Ramos (cell line): Measurements from ENCODE around the gene OFD1.

ENCODE experiments used
- in situ Hi-C: fragments of 300-500 bp; cut with MboI; formaldehyde crosslinking; loops from one replicate; pipeline ENCODE4 v1.14.3; 2022; ENCODE audit warnings: low sequenced_read_pairs; ENCODE audit not compliant: unreplicated experiment

The OFD1 gene

GRCh38 chrX:13748486-13748885, 13.9 kb downstream of the OFD1 start:
- in situ Hi-C loops, result loop anchor here (10.0 to 25.0 kb wide), 3 partner anchors 84 to 786 kb away; no protein-coding TSS in a partner anchor

- in situ Hi-C loops, result loop anchor here (25.0 kb wide), 1 partner anchor 287 kb away; the partner anchor contains the start of gene GEMIN8
Observed at GRCh38 chrX:13750204-13750603, 15.7 kb downstream of the OFD1 start.

GRCh38 chrX:13750812-13751211, 16.3 kb downstream of the OFD1 start:
- in situ Hi-C loops, result loop anchor here (25.0 kb wide), 1 partner anchor 286 kb away; the partner anchor contains the start of gene GEMIN8

- in situ Hi-C loops, result loop anchor here (25.0 kb wide), 1 partner anchor 285 kb away; the partner anchor contains the start of gene GEMIN8
Observed at GRCh38 chrX:13752141-13752540, 17.6 kb downstream of the OFD1 start.

- in situ Hi-C loops, result loop anchor here (25.0 kb wide), 1 partner anchor 285 kb away; the partner anchor contains the start of gene GEMIN8
Observed at GRCh38 chrX:13752646-13753045, 18.1 kb downstream of the OFD1 start.

GRCh38 chrX:13754765-13755164, 20.2 kb downstream of the OFD1 start:
- in situ Hi-C loops, result loop anchor here (25.0 kb wide), 1 partner anchor 283 kb away; the partner anchor contains the start of gene GEMIN8

- in situ Hi-C loops, result loop anchor here (25.0 kb wide), 1 partner anchor 282 kb away; the partner anchor contains the start of gene GEMIN8
Observed at GRCh38 chrX:13755254-13755653, 20.7 kb downstream of the OFD1 start.

GRCh38 chrX:13756381-13756780, 21.8 kb downstream of the OFD1 start:
- in situ Hi-C loops, result loop anchor here (25.0 kb wide), 1 partner anchor 281 kb away; the partner anchor contains the start of gene GEMIN8

- in situ Hi-C loops, result loop anchor here (25.0 kb wide), 1 partner anchor 278 kb away; the partner anchor contains the start of gene GEMIN8
Observed at GRCh38 chrX:13759152-13759718, 24.7 kb downstream of the OFD1 start.

- in situ Hi-C loops, result loop anchor here (25.0 kb wide), 1 partner anchor 277 kb away; the partner anchor contains the start of gene GEMIN8
Observed at GRCh38 chrX:13760426-13760825, 25.9 kb downstream of the OFD1 start.

GRCh38 chrX:13761606-13762414, 27.3 kb downstream of the OFD1 start:
- in situ Hi-C loops, result loop anchor here (25.0 kb wide), 1 partner anchor 275 kb away; the partner anchor contains the start of gene GEMIN8

GRCh38 chrX:13763489-13763888, 28.9 kb downstream of the OFD1 start:
- in situ Hi-C loops, result loop anchor here (25.0 kb wide), 1 partner anchor 274 kb away; the partner anchor contains the start of gene GEMIN8

GRCh38 chrX:13764281-13764680, 29.7 kb downstream of the OFD1 start:
- in situ Hi-C loops, result loop anchor here (25.0 kb wide), 1 partner anchor 273 kb away; the partner anchor contains the start of gene GEMIN8

GRCh38 chrX:13764765-13765164, 30.2 kb downstream of the OFD1 start:
- in situ Hi-C loops, result loop anchor here (25.0 kb wide), 1 partner anchor 273 kb away; the partner anchor contains the start of gene GEMIN8

GRCh38 chrX:13768939-13769338, 34.4 kb downstream of the OFD1 start:
- in situ Hi-C loops, result loop anchor here (25.0 kb wide), 1 partner anchor 268 kb away; the partner anchor contains the start of gene GEMIN8

GRCh38 chrX:13770013-13770535, 35.5 kb downstream of the OFD1 start:
- in situ Hi-C loops, result loop anchor here (25.0 kb wide), 1 partner anchor 267 kb away; the partner anchor contains the start of gene GEMIN8

- in situ Hi-C loops, result loop anchor here (25.0 kb wide), 1 partner anchor 263 kb away; the partner anchor contains the start of gene GEMIN8
Observed at GRCh38 chrX:13774696-13775095, 40.1 kb downstream of the OFD1 start.

- in situ Hi-C loops, result no loop called here
Observed at GRCh38 chrX:13775837-13776236, 41.3 kb downstream of the OFD1 start.

GRCh38 chrX:13776387-13776786, 41.8 kb downstream of the OFD1 start:
- in situ Hi-C loops, result no loop called here

- in situ Hi-C loops, result no loop called here
Observed at GRCh38 chrX:13778916-13779315, 44.4 kb downstream of the OFD1 start.
